Mammary epithelial cell (primary cell): ENCODE measurements around the gene VPS51.

ENCODE experiments used
- CTCF ChIP-seq, 2 donors: IDR thresholded peaks in 1 of 2; conservative IDR thresholded peaks in 1 of 2; 2 replicates each; pipeline ENCODE4 v1.5.1; 2011 to 2012; ENCODE audit warnings: inconsistent platforms in 2 of 2, low read length in 2 of 2, mild to moderate bottlenecking in 2 of 2, control low read depth in 1 of 2, low read depth in 1 of 2; ENCODE audit not compliant: insufficient read depth in 1 of 2; ENCODE audit errors: extremely low read depth in 1 of 2
- EZH2 ChIP-seq: IDR thresholded peaks from 2 replicates; pipeline ENCODE4 v1.6.1; 2012; ENCODE audit warnings: low read length, inconsistent platforms, borderline replicate concordance

- TF ChIP-seq EZH2 (no peak), CTCF (conservative IDR thresholded peaks at IDR 0.05 in 1 of 2, IDR thresholded peaks at IDR 0.05 in 1 of 2; ENCODE audit: extremely low read depth in 1 of 2, insufficient read depth in 1 of 2, low read depth in 1 of 2, low read length in 2 of 2) (no peak)
Observed at GRCh38 chr11:65084598-65085375, 11.2 kb upstream of the VPS51 start.
